IPS-18a (cell line): Measurements from ENCODE around the gene AVL9.
"Not testable (repeated sequence)": the region's sequence is repeated elsewhere in the genome, so short reads cannot be mapped to it uniquely, and the experiment has no call there.

ENCODE experiments used
- H3K27ac ChIP-seq: one replicate; pipeline ENCODE4 v1.5.1; 2013; ENCODE audit warnings: low read length
- H3K27me3 ChIP-seq: one replicate; pipeline ENCODE4 v1.6.1; 2013; ENCODE audit warnings: mild to moderate bottlenecking, low read length; ENCODE audit not compliant: control insufficient read depth, insufficient read depth
- H3K36me3 ChIP-seq: one replicate; pipeline ENCODE4 v1.6.1; 2013; ENCODE audit warnings: low read depth, low read length; ENCODE audit not compliant: control insufficient read depth
- H3K4me1 ChIP-seq: one replicate; pipeline ENCODE4 v1.6.1; 2013; ENCODE audit warnings: low read depth, low read length; ENCODE audit not compliant: control insufficient read depth
- H3K4me3 ChIP-seq: one replicate; pipeline ENCODE4 v1.5.1; 2013; ENCODE audit warnings: low read length
- H3K9ac ChIP-seq: one replicate; pipeline ENCODE4 v1.6.1; 2013; ENCODE audit warnings: mild to moderate bottlenecking, low read length, moderate library complexity
- H3K9me3 ChIP-seq: one replicate; pipeline ENCODE4 v1.6.1; 2013; ENCODE audit warnings: low read depth, low read length; ENCODE audit not compliant: control insufficient read depth

The AVL9 gene

GRCh38 chr7:32499755-32500154 lies 4.5 kb downstream of the AVL9 start:
- H3K4me1 ChIP-seq = peaks cover 16% of the 10 kb centered on the region
- H3K9me3 ChIP-seq, H3K4me3 ChIP-seq, H3K27me3 ChIP-seq, H3K36me3 ChIP-seq, H3K9ac ChIP-seq, H3K27ac ChIP-seq: not testable (repeated sequence)

- not testable (repeated sequence) for H3K36me3 ChIP-seq, H3K9ac ChIP-seq, H3K4me3 ChIP-seq, H3K27me3 ChIP-seq, H3K9me3 ChIP-seq, H3K27ac ChIP-seq
- H3K4me1 ChIP-seq = peaks cover 16% of the 10 kb centered on the region
Observed at GRCh38 chr7:32500216-32500615, 4.9 kb downstream of the AVL9 start.

GRCh38 chr7:32500922-32501341 lies 5.6 kb downstream of the AVL9 start:
- Histone ChIP-seq H3K9ac (no peak overlapping the region), H3K27me3 (no peaks in the 10 kb centered on the region), H3K4me3 (no peak overlapping the region), H3K36me3 (no peaks in the 10 kb centered on the region), H3K27ac (no peak overlapping the region), H3K4me1 (peaks cover 16% of the 10 kb centered on the region), H3K9me3 (no peaks in the 10 kb centered on the region)

GRCh38 chr7:32501522-32501921 lies 6.2 kb downstream of the AVL9 start:
- Histone ChIP-seq H3K9ac (no peak overlapping the region), H3K27ac (no peak overlapping the region), H3K36me3 (no peaks in the 10 kb centered on the region), H3K4me1 (peaks cover 15% of the 10 kb centered on the region), H3K27me3 (no peaks in the 10 kb centered on the region), H3K9me3 (no peaks in the 10 kb centered on the region), H3K4me3 (no peak overlapping the region)

- Histone ChIP-seq H3K36me3 (no peaks in the 10 kb centered on the region), H3K9me3 (no peaks in the 10 kb centered on the region), H3K27ac (no peak overlapping the region), H3K4me3 (no peak overlapping the region), H3K9ac (no peak overlapping the region), H3K27me3 (no peaks in the 10 kb centered on the region), H3K4me1 (peaks cover 12% of the 10 kb centered on the region)
Observed at GRCh38 chr7:32502728-32503127, 7.4 kb downstream of the AVL9 start.

- H3K4me3 ChIP-seq = no peak overlapping the region
- no peak overlapping the region for H3K9ac ChIP-seq
- peaks cover 3% of the 10 kb centered on the region for H3K9me3 ChIP-seq
- H3K36me3 ChIP-seq = no peaks in the 10 kb centered on the region
- peaks cover 2% of the 10 kb centered on the region for H3K4me1 ChIP-seq
- no peaks in the 10 kb centered on the region for H3K27me3 ChIP-seq
- H3K27ac ChIP-seq = no peak overlapping the region
Observed at GRCh38 chr7:32506266-32507054, 11.2 kb downstream of the AVL9 start.

GRCh38 chr7:32507414-32507813 lies 12.1 kb downstream of the AVL9 start:
- Histone ChIP-seq H3K27me3 (no peaks in the 10 kb centered on the region), H3K4me3 (no peak overlapping the region), H3K9ac (no peak overlapping the region), H3K9me3 (peaks cover 3% of the 10 kb centered on the region), H3K36me3 (no peaks in the 10 kb centered on the region), H3K27ac (no peak overlapping the region), H3K4me1 (peaks cover 4% of the 10 kb centered on the region)

- Histone ChIP-seq H3K27ac (no peak overlapping the region), H3K9ac (no peak overlapping the region), H3K4me1 (peaks cover 12% of the 10 kb centered on the region), H3K4me3 (no peak overlapping the region), H3K27me3 (no peaks in the 10 kb centered on the region), H3K9me3 (peaks cover 9% of the 10 kb centered on the region), H3K36me3 (peaks cover 5% of the 10 kb centered on the region)
Observed at GRCh38 chr7:32511791-32512190, 16.5 kb downstream of the AVL9 start.

- Histone ChIP-seq H3K9ac (no peak overlapping the region), H3K36me3 (peaks cover 5% of the 10 kb centered on the region), H3K4me3 (no peak overlapping the region)
Observed at GRCh38 chr7:32513210-32513609, 17.9 kb downstream of the AVL9 start.

GRCh38 chr7:32515890-32516550 lies 20.7 kb downstream of the AVL9 start:
- Histone ChIP-seq H3K36me3 (peaks cover 9% of the 10 kb centered on the region), H3K4me3 (no peak overlapping the region), H3K27ac (no peak overlapping the region), H3K4me1 (peaks cover 12% of the 10 kb centered on the region), H3K9me3 (peaks cover 34% of the 10 kb centered on the region), H3K9ac (no peak overlapping the region), H3K27me3 (no peaks in the 10 kb centered on the region)

More at GRCh38 chr7:32513210-32513609, 17.9 kb downstream of the AVL9 start:
- peaks cover 12% of the 10 kb centered on the region for H3K9me3 ChIP-seq
- peaks cover 12% of the 10 kb centered on the region for H3K4me1 ChIP-seq
- H3K27me3 ChIP-seq = no peaks in the 10 kb centered on the region
- peak overlapping the region; percentile 7 for H3K27ac ChIP-seq

GRCh38 chr7:32516551-32517100 lies 21.3 kb downstream of the AVL9 start:
- Histone ChIP-seq H3K4me3 (no peak overlapping the region), H3K9ac (no peak overlapping the region), H3K27ac (no peak overlapping the region), H3K36me3 (peaks cover 9% of the 10 kb centered on the region), H3K27me3 (no peaks in the 10 kb centered on the region), H3K4me1 (peaks cover 12% of the 10 kb centered on the region), H3K9me3 (peaks cover 35% of the 10 kb centered on the region)
